Measurements from ENCODE around the gene GRID1.

GRCh38 chr10:85794553-85794952 lies 572.0 kb downstream of the GRID1 start:
- TF ChIP-seq CTCF (IDR thresholded peaks at IDR 0.05) (no peak), POLR2A (IDR thresholded peaks at IDR 0.05) (no peak)

Data from lower leg skin (tissue), 3 donors.